Measurements from ENCODE around the gene PCNT.

The PCNT gene

GRCh38 chr21:46376856-46377453 lies 53.0 kb downstream of the PCNT start:
- Histone ChIP-seq H3K36me3 (ENCODE audit: low read length) (no peaks in the 10 kb centered on the region), H3K27ac (ENCODE audit: low read depth, low read length) (no peak overlapping the region), H3K4me2 (ENCODE audit: low read depth, low read length, poor library complexity, severe bottlenecking) (no peak overlapping the region), H3K9ac (ENCODE audit: low read length) (no peak overlapping the region), H3F3A (ENCODE audit: insufficient read depth) (no peaks in the 10 kb centered on the region), H3K79me2 (ENCODE audit: insufficient read depth, low read length) (peaks cover 65% of the 10 kb centered on the region), H3K4me3 (ENCODE audit: insufficient read depth, low read length, poor library complexity, severe bottlenecking) (no peak overlapping the region), H2AFZ (ENCODE audit: low read depth, low read length, severe bottlenecking) (no peak overlapping the region), H3K9me2 (replicated peaks; ENCODE audit: insufficient read depth, low read length) (no peaks in the 10 kb centered on the region), H3K9me3 (ENCODE audit: insufficient read depth, low read length) (no peaks in the 10 kb centered on the region), H4K20me1 (ENCODE audit: low read depth, low read length) (peaks cover 6% of the 10 kb centered on the region; the same call in 1 of the 2 replicates), H3K27me3 (ENCODE audit: low read length) (no peaks in the 10 kb centered on the region)
- no peak for TF ChIP-seq EZH2phosphoT487 (conservative IDR thresholded peaks at IDR 0.05; ENCODE audit: low read length)
- TF ChIP-seq, protein P1, sequence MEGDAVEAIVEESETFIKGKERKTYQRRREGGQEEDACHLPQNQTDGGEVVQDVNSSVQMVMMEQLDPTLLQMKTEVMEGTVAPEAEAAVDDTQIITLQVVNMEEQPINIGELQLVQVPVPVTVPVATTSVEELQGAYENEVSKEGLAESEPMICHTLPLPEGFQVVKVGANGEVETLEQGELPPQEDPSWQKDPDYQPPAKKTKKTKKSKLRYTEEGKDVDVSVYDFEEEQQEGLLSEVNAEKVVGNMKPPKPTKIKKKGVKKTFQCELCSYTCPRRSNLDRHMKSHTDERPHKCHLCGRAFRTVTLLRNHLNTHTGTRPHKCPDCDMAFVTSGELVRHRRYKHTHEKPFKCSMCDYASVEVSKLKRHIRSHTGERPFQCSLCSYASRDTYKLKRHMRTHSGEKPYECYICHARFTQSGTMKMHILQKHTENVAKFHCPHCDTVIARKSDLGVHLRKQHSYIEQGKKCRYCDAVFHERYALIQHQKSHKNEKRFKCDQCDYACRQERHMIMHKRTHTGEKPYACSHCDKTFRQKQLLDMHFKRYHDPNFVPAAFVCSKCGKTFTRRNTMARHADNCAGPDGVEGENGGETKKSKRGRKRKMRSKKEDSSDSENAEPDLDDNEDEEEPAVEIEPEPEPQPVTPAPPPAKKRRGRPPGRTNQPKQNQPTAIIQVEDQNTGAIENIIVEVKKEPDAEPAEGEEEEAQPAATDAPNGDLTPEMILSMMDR (IDR thresholded peaks at IDR 0.05; ENCODE audit: insufficient read depth, low read length, poor library complexity, severe bottlenecking), result no peak

- no peaks in the 10 kb centered on the region for H4K20me1 ChIP-seq (ENCODE audit: low read depth, low read length)
- no peaks in the 10 kb centered on the region for H3F3A ChIP-seq (ENCODE audit: insufficient read depth)
- no peak overlapping the region for H3K4me3 ChIP-seq (ENCODE audit: insufficient read depth, low read length, poor library complexity, severe bottlenecking)
- no peak overlapping the region for H3K27ac ChIP-seq (ENCODE audit: low read depth, low read length)
- H3K36me3 ChIP-seq (ENCODE audit: low read length), result no peaks in the 10 kb centered on the region
- TF ChIP-seq, protein P1 (IDR thresholded peaks at IDR 0.05; ENCODE audit: insufficient read depth, low read length, poor library complexity, severe bottlenecking), result no peak
- no peak for TF ChIP-seq EZH2phosphoT487 (conservative IDR thresholded peaks at IDR 0.05; ENCODE audit: low read length)
- no peaks in the 10 kb centered on the region for H3K9me2 ChIP-seq (replicated peaks; ENCODE audit: insufficient read depth, low read length)
- peaks cover 59% of the 10 kb centered on the region for H3K79me2 ChIP-seq (ENCODE audit: insufficient read depth, low read length)
- H3K9ac ChIP-seq (ENCODE audit: low read length), result no peak overlapping the region
- H3K4me2 ChIP-seq (ENCODE audit: low read depth, low read length, poor library complexity, severe bottlenecking), result no peak overlapping the region
- no peaks in the 10 kb centered on the region for H3K27me3 ChIP-seq (ENCODE audit: low read length)
- no peaks in the 10 kb centered on the region for H3K9me3 ChIP-seq (ENCODE audit: insufficient read depth, low read length)
- H2AFZ ChIP-seq (ENCODE audit: low read depth, low read length, severe bottlenecking), result no peak overlapping the region
Observed at GRCh38 chr21:46377789-46378188, 53.8 kb downstream of the PCNT start.

DNA sequence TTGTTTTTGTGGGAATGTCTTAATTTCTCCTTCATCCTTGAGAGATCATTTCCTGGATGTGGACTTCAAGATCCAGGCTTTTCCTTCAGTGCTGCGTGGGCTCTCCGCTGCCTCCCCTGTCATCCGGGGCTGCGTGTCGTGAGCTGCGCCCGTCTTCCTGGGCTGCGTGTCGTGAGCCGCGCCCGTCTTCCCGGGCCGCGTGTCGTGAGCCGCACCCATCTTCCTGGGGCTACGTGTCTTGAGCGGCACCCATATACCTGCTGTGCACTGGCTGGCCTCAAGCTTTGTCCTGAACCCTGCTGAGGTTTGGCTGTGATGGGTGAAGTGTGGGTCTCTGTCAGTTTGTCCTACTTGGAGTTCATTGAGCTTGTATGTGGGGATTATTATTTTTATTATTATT lies 55.1 kb downstream of the PCNT start:
- H3K4me2 ChIP-seq (ENCODE audit: low read depth, low read length, poor library complexity, severe bottlenecking), result no peak overlapping the region
- H3F3A ChIP-seq (ENCODE audit: insufficient read depth), result no peaks in the 10 kb centered on the region
- no peak for TF ChIP-seq EZH2phosphoT487 (conservative IDR thresholded peaks at IDR 0.05; ENCODE audit: low read length)
- TF ChIP-seq, protein P1 (IDR thresholded peaks at IDR 0.05; ENCODE audit: insufficient read depth, low read length, poor library complexity, severe bottlenecking), result no peak
- no peak overlapping the region for H3K4me3 ChIP-seq (ENCODE audit: insufficient read depth, low read length, poor library complexity, severe bottlenecking)
- H3K9ac ChIP-seq (ENCODE audit: low read length), result no peak overlapping the region
- H3K9me3 ChIP-seq (ENCODE audit: insufficient read depth, low read length), result no peaks in the 10 kb centered on the region
- H3K9me2 ChIP-seq (replicated peaks; ENCODE audit: insufficient read depth, low read length), result no peaks in the 10 kb centered on the region
- no peaks in the 10 kb centered on the region for H4K20me1 ChIP-seq (ENCODE audit: low read depth, low read length)
- H3K27ac ChIP-seq (ENCODE audit: low read depth, low read length), result no peak overlapping the region
- no peak overlapping the region for H2AFZ ChIP-seq (ENCODE audit: low read depth, low read length, severe bottlenecking)
- no peaks in the 10 kb centered on the region for H3K27me3 ChIP-seq (ENCODE audit: low read length)
- no peaks in the 10 kb centered on the region for H3K36me3 ChIP-seq (ENCODE audit: low read length)
- H3K79me2 ChIP-seq (ENCODE audit: insufficient read depth, low read length), result peaks cover 52% of the 10 kb centered on the region

All from SU-DHL-6 (cell line).